GM19023 (cell line): ENCODE measurements around the gene MYPOP.
A peak's percentile ranks its signal among the peaks of the same experiment; 100 is the strongest.
"Not testable (repeated sequence)": the region's sequence is repeated elsewhere in the genome, so short reads cannot be mapped to it uniquely, and the experiment has no call there.

Source experiments
- ATAC-seq: cut with Tn5 transposase; IDR thresholded peaks from one replicate; pipeline ENCODE4 v1.9.1; 2021; ENCODE audit warnings: mild to moderate bottlenecking, moderate library complexity; ENCODE audit not compliant: unreplicated experiment

Gene MYPOP

DNA sequence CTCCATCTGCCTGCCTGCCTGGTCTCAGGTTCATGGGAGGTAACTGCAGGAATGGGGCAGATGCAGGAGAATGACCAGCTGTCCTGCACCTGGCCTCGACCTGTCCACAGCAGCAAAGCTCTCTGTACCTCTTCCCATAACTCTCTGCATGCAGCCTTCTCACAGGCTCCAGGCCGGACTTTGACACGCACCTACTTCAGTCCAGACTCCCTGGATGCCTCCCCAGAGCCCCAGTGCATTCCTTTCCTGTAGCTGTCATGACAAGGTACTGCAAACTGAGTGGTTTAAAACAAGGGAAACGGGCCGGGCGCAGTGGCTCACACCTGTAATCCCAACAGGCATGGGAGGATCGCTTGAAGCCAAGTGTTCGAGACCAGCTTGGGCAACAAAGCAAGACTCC lies 8.9 kb upstream of the MYPOP start:
- no peak for ATAC-seq

DNA sequence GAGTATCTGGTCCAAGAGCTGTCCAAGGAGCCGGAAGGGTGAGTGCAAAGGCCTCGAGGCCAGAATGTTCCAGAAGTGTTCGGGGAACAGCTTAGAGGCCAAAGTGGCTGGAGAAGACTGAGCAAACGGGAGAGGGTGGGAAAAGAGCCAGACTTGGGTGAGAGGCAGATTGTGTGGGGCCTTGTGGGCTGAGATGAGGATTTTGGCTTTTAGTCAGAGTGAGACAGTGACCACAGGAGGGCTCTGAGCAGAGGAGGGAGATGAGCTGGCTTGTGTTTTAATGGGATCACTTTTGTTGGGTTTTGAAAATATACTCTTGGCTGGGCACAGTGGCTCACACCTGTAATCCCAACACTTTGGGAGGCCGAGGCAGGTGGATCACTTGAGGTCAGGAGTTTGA lies 6.5 kb upstream of the MYPOP start:
- ATAC-seq = no peak

DNA sequence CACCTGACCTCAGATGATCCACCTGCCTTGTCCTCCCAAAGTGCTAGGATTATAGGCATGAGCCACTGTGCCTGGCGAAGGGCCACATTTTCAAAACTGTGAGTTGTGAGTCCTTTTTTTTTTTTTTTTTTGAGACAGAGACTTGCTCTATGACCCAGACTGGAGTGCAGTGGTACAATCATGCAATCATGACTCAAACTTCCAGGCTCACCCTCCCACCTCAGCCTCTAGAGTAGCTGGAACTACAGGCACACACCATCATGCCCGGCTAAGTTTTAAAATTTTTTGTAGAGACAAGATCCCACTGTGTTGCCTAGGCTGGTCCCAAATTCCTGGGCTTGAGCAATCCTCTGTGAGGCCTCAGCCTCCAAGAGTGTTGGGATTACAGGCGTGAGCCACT lies 3.8 kb upstream of the MYPOP start:
- ATAC-seq = no peak

DNA sequence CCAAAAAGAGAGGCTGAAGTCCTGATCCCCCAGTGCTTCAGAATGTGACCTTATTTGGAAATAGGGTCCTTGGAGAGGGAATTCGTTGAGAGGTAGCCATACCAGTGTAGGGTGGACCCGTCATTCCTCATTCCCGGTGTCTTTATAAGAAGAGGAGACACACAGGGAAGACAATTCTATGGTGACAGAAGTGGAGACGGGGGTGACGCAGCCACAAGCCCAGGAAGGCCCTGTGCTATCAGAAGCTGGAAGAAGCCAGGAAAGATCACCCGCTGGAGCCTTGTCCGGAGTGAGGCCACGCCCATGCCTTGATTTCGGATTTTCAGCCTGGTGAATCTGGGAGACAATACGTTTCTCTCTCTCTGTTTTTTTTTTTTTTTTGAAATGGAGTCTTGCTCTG lies 2.6 kb upstream of the MYPOP start:
- no peak for ATAC-seq

DNA sequence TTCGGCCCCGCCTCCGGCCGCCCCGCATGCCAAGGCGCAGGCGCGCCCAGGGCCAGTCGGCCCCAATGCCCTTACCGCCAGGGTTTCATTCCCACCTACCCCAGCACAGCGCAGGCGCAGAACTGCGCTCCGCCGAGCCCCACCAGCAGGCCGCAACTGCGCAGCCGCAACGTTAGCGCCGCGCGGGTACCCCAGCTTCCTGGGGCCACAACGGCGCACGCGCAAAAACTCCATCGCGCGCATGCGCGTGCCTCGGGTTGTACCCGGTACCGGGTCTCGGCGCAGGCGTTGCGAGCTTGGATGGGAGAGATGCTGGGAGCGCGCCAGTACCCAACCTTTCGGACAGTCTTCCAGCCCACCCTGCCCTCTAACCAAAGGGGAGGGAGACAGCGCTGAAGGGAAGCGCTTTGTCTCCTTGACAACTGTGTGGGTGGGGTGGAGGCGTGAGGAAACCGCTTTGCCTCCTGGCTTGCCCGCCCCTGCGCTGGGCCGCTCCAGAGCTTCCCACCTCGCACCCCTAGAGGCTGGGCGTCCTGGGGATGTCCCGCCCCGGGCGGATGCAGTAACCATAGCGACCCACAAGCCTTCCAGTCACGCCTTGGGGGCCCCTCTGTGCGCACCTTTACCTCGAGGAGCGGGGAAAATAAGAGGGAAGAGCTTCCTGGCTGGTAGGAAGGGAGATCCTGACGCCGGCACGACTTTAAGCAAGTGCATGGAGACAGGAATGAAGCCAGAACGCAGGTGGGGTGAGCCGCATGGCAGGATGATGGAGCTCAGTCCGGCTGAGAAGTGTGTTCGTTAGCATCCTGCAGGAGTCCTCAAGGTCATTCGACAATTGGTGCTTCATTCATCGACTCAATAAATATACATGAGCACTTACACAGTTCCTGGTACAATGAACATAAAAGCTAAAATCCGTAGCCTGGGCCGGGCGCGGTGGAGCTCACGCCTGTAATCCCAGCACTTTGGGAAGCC lies 525 bp upstream of the MYPOP start:
- peak; percentile 83 for ATAC-seq

DNA sequence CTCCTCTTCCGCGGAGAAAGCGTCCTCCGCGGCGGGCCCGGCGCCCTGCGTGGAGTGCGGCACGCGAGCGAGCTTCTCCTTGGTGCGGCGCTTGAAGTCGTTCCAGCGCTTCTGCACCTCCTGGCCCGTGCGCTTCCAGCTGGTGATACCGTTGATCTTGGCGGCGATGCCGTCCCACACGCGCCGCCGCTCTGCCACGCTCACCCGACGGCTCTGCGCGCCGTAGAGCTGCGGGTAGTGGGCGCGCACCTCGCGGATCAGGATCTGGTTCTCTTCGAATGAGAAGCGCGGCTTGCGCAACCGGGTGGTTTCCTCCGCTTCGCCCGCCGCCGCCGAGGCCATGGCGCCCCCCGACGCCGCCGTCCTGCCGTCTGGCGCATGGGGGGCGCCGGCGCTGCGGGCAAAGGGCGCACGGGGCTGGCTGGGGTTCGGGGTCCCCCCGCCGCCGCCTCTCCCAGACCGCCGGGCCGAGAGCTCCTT lies 941 bp downstream of the MYPOP start:
- no peak for ATAC-seq

DNA sequence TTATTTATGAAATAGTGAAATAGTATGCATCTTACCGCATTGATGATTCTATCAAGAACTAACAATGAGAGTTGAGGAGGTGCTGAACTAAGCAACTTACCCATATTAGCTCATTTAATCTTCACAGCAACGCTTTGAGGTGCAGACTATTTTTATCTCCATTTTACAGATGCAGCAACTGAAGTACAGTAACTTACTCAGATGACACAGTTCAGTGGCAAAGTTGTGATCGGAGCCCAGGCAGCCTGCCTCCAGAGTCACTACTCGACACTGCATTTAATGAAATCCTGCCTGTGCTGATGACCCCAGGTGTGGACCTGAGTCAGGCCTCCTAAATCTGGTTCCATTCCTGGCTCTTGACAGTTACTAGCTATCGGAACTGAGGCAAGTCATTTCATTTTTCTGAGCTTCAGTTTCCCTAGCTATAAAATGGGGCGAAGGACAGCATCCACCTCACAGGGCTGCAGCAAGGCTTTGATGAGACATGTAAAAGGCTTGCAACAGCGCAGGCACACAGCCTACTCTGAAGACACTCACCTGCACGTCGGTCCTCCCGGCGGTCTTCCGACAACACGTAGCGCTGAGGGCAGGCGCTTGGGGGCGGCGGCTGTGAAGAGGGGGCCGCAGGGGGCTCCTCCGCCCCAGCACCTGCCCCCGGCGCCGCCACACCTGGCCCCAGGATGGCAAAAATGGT lies 1.5 kb downstream of the MYPOP start:
- ATAC-seq = no peak

DNA sequence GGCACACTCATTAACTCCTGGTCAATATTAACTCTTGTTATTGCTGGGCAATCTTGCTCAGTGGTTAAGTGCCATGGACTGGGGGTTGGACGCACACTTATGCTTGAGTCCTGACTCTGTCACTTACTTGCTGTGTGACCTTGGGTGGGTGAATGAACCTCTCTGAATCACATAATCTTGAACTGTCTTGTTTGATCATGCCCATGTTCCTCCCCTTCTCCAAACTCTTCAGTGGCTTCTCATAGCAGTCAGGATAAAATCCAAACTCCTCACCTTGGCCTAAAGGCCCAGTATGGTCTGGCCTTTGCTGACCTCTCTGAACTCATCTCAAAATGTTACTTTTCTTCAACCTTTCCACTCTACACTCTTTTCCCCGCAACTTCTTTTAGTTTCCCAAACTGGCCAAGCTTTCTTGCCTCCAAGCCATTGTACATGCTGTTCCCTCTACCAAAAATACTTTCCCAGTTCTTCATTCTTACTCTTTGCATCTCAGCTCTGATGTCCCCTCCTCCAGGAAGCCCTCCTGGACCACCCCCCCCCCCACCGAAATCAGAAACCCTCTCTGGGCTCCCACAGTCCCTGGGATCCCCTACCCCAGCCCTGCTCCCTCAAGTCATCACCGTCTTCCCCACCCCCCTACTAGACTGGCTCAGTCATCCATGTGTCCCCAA lies 2.4 kb downstream of the MYPOP start:
- ATAC-seq = no peak

DNA sequence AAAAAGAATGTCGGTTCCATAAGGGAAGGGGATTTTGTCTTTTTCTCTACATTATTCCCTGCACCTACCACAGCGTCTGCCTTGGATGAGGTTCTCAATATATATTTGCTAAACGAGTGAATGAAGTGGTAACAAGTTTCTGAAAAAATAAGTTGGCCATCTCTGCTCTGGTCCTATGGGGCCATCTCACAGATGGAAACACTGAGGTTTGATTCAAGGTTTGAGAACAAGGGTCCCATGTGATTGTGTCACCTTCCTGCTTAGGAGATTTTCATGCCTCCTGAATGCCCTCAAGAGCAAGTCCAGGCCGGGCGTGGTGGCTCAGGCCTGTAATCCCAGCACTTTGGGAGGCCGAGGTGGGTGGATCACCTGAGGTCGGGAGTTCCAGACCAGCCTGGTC lies 3.2 kb downstream of the MYPOP start:
- ATAC-seq = no peak

DNA sequence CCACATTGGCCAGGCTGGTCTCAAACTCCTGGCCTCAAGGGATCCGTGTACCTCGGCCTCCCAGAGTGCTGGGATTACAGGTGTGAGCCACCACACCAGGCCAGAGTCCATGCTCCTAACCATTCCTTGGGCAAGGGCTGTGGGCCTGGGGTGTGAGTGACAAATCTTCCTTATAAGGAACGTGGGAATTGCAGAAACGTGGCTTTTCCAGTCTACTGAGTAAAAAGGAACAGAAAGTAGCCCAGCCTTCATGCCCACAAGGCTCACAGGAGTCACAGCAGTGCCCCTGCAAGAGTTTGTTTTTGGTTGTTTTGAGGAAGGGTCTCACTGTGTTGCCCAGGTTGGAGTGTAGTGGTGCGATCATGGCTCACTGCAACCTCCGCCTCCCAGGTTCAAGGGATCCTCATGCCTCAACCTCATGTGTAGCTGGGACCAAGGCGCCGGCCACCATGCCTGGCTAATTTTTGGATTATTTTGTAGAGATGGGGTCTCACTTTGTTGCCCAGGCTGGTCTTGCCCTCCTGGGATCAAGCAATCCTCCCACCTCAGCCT lies 5.1 kb downstream of the MYPOP start:
- ATAC-seq = no peak

DNA sequence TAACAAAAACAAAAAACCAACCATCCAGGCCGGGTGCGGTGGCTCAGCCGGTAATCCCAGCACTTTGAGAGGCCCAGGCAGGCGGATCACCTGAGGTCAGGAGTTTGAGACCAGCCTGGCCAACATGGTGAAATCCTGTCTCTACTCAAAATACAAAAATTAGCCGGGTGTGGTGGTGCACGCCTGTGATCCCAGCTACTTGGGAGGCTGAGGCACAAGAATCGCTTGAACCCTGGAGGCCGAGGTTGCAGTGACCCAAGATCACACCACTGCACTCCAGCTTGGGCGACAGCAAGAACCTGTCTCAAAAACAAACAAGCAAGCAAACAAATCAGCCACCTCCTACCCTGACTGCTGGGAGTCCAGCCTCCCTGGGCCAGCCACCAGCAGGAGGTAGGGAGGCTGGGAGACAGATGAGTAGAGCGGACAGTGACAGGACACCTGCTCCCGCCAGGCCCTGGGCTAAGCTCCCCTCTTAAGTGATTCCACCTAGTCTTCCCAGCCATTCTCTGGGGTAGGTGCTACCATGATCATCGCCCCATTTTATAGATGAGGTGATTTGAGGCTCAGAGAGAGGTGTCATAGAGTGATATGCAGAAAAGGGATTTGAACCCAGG lies 6.3 kb downstream of the MYPOP start:
- not testable (repeated sequence) for ATAC-seq

DNA sequence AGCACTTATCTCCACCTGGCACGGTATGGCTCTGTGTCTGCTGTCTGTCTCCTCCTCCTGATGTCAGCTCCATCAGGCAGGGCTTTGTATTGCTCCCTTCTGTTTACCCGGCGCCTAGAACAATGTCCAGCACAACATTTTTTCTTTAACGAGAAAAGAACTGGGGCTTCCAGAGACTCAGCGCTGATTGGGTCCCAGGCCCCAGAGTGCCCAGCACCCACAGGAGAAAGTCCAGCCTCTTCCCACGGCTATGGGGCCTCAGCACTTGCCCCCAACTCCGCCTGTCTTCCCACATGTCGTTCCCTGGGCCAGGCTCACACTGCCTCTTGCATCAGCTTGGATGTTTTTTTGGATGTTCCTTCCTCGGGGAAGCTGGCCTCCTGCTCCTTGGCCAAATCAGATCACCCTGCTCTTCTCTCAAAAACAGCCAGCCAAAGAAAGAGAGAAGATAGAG lies 6.9 kb downstream of the MYPOP start:
- no peak for ATAC-seq

DNA sequence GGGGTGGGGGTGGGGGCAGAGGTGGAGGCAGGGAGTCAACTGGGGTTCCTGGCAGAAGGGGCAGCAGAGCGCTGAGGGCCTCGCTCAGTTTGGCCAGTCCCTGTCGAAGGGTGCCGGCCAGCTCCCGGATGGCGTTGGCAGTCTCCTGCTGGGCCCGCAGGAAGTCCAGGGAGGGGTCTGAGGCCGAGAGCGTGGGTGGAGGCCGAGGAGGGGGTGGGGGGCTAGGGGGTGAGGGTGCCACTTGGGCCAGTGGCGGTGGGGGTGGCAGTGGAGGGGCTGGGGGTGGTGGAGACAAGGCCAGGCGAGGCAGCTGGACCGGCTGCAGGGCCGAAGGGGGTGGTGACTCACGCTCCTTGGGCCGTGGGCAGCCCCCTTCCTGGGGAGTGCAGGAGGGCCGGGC lies 11.5 kb downstream of the MYPOP start:
- ATAC-seq = no peak

DNA sequence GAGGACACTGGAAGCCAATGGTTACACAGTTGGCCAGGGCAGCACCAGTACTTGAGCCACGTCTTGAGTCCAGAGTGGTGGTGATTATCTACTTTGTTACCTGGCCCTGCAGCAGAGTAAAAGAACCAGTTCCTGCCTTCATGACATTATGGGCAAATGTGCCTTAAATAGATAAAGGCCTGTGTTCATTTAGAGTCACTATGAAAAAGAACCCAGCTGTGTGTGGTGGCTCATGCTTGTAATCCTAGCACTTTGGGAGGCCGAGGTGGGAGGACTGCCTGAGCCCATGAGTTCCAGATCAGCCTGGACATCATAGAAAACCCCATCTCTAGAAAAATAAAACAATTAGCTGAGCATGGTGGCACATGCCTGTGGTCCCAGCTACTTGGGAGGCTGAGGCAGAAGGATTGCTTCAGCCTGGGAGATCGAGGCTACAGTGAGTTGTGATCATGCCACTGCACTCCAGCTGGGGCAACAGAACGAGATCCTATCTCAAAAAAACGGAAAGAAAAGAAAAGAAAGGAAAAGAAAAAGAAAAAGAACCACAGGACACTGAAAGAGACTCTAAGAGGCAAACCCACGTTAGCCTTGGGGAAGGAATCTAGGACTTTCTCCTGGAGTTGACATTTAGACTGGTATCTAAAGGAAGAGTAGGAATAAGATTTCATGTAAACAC lies 13.1 kb downstream of the MYPOP start:
- ATAC-seq = no peak

DNA sequence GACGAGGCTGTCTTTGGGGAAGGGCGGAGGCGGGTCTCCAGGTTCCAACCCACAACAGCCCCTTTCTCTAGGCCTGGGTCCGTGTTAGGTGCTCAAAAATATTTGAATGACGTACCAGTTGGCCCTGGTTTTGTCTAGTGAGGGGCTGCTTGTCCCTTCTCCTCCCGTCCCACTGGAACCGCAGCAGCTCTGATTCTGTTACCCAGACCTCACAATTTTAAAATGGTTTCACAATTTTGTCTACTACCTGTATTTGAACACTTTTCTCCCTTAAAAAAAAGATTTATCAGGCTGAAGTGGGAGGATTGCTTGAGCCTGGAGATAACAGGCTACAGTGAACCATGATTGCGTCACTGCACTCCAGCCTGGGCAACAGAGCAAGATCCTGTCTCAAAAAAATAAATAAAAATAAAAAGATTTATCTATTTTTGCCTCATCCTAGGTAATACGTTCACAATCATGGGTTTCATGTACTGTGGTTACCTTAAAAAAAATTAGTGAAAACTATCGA lies 15.2 kb downstream of the MYPOP start:
- no peak for ATAC-seq

DNA sequence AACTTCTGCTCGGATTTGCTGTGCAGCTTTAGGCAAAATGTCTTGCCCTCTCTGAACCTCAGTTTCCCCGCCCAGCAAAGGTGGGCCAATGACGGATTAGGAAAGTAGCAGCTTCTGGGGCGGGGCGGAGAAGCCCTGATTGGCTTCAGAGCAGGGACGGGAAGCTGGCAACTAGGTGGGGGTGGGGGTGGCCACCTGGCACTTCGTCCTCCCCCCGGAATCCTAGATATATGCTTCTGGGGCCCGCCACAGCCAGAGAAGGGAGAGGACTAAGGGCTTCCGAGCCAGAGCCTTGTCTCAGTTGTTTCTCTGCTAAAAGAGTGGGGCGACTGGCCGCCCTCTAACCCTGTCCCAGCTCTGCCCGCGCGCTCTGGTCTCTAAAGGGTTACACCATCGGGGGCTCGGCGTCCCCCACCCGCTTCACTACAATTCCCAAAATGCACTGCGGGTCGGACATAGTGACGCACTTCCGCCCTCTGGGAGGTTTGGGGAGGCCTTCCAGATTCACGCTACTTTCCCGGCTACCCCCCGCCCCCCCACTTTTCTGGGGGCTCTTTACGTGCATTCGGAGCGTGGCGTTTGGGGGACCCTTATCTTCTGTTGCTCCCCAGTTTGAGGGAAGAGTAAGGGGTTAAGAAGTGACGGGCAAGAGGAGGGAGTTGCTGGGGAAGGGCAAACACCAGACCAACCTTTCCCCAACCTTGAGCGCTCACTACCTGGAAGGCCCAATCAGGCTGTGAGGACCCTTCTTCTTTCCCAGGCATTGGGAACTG lies 15.8 kb downstream of the MYPOP start:
- ATAC-seq = peak; percentile 49

DNA sequence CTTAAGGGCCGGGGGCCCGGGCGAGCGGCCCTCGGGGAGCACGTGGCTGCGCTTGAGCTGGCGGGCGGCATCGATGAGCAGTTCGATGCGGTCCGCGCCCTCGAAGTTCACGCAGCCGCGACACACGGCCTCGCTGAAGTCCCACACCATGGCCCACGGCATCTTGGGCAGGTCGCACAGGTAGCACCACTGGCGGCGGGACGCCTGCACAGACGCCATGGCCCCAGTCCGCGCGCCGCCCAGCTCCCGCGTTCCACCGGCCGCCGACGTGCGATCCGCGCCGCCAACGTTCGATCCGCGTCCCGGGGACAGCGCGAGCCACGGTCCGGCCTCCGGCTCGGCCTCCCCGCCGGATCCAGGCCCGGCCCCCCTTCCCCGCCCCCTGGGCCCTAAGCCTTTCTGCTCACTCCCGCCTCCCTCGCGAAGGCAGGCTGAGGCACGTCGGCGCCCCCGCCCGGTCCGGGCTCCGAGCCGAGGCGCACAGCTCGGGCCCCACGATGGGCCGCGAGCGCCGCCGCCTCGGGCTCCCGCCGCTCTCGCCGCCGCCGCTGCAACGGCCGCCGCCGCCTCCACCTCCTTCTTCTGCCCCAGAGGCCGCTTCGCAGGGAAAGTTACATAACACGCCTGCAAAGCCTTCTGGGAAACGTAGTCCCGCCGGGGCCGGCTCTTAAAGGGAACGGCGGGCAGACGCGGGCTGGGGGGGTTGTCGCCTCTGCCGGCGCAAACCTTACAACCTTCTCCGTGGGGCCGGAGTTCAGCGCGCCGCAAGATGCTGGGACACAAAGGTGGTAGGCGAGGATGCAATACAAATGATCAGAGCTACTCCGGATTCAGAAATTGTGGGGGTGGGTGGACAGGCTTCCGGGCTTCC lies 16.6 kb downstream of the MYPOP start, which contains the start of gene IRF2BP1:
Gene IRF2BP1 (minus strand): TSS at position 586 of the 871 bp plus-strand sequence. CDS start 367 bp downstream, at position 219.
- ATAC-seq = peak; percentile 38
